HEK293 (cell line): ENCODE measurements around the gene PKN1.
"Not testable (repeated sequence)": the region's sequence is repeated elsewhere in the genome, so short reads cannot be mapped to it uniquely, and the experiment has no call there.

Experiments
- CTCF ChIA-PET: fragments of 350-600 bp; formaldehyde crosslinking; extraction: SDS; loops from one replicate; lab custom pipeline; 2021; ENCODE audit warnings: antibody characterized with exemption; lab: Yijun Ruan, JAX
- POLR2A ChIA-PET: fragments of 300-600 bp; formaldehyde crosslinking; extraction: SDS; loops from one replicate; lab custom pipeline; 2020; ENCODE audit warnings: antibody characterized with exemption, inconsistent platforms; lab: Yijun Ruan, JAX
- H3K27ac ChIP-seq: fragments of 200-500 bp; sonication (Bioruptor generic); 2 replicates; pipeline ENCODE4 v1.5.1; 2014; ENCODE audit warnings: low read depth, low read length, control low read depth, inconsistent platforms; ENCODE audit errors: extremely low read depth
- H3K36me3 ChIP-seq, 2 experiments: fragments of 200-500 bp in 1 of 2; sonication (Bioruptor generic) in 1 of 2; 1 replicate in 1 of 2; 2 replicates in 1 of 2; pipeline ENCODE4 v1.5.1; 2014 to 2017; ENCODE audit warnings: inconsistent platforms in 2 of 2, low read length in 2 of 2; ENCODE audit not compliant: control insufficient read depth in 2 of 2, insufficient read depth in 1 of 2
- H3K4me1 ChIP-seq: fragments of 200-500 bp; sonication (Bioruptor generic); 2 replicates; pipeline ENCODE4 v1.5.1; 2014; ENCODE audit warnings: mild to moderate bottlenecking, low read length, inconsistent platforms; ENCODE audit not compliant: control insufficient read depth, insufficient read depth
- H3K4me3 ChIP-seq: 2 replicates; pipeline ENCODE4 v1.5.1; 2011; ENCODE audit warnings: low read depth, mild to moderate bottlenecking, control low read depth, low read length, moderate library complexity
- H3K9me3 ChIP-seq: fragments of 200-500 bp; sonication (Bioruptor generic); 2 replicates; pipeline ENCODE4 v1.5.1; 2014; ENCODE audit warnings: low read depth, low read length, inconsistent platforms; ENCODE audit not compliant: control insufficient read depth, insufficient read depth
- GLI2 ChIP-seq: fragments of 450-650 bp; formaldehyde crosslinking; IDR thresholded peaks from 2 replicates; pipeline ENCODE4; 2017; ENCODE audit warnings: missing biosample characterization, missing genetic modification characterization, low read depth, borderline replicate concordance
- GLIS1 ChIP-seq: fragments of 450-650 bp; formaldehyde crosslinking; IDR thresholded peaks from 2 replicates; pipeline ENCODE4 v1.5.1; 2016; ENCODE audit warnings: missing biosample characterization, missing genetic modification characterization
- HOXC10 ChIP-seq: sonication (generic); formaldehyde crosslinking; IDR thresholded peaks from 2 replicates; pipeline ENCODE4 v1.8.1; 2023; ENCODE audit warnings: mild to moderate bottlenecking, missing genetic modification reagents
- YY1 ChIP-seq: fragments of 450-650 bp; formaldehyde crosslinking; IDR thresholded peaks from 2 replicates; pipeline ENCODE4 v1.5.1; 2018; ENCODE audit warnings: missing biosample characterization, missing genetic modification characterization
- ZNF391 ChIP-seq: fragments of 450-650 bp; formaldehyde crosslinking; IDR thresholded peaks from 2 replicates; pipeline ENCODE4 v1.5.1; 2016; ENCODE audit warnings: low read depth, missing biosample characterization, missing genetic modification characterization, borderline replicate concordance
- ZNF76 ChIP-seq: fragments of 450-650 bp; formaldehyde crosslinking; IDR thresholded peaks from 2 replicates; pipeline ENCODE4; 2016; ENCODE audit warnings: low read depth, missing biosample characterization, missing genetic modification characterization, borderline replicate concordance
- ZSCAN30 ChIP-seq: fragments of 450-650 bp; IDR thresholded peaks from 2 replicates; pipeline ENCODE4 v1.5.1; 2018; ENCODE audit warnings: missing biosample characterization, mild to moderate bottlenecking, missing genetic modification characterization, moderate library complexity
- TF ChIP-seq, protein P1 (sequence below): fragments of 450-650 bp; formaldehyde crosslinking; IDR thresholded peaks from 2 replicates; pipeline ENCODE4 v1.5.1; 2016; ENCODE audit warnings: missing biosample characterization, missing genetic modification characterization, low read depth
- TF ChIP-seq, protein P2 (sequence below): fragments of 450-650 bp; formaldehyde crosslinking; IDR thresholded peaks from 2 replicates; pipeline ENCODE4 v1.5.1; 2017; ENCODE audit warnings: missing biosample characterization, mild to moderate bottlenecking, missing genetic modification characterization, moderate library complexity

PKN1 gene

DNA sequence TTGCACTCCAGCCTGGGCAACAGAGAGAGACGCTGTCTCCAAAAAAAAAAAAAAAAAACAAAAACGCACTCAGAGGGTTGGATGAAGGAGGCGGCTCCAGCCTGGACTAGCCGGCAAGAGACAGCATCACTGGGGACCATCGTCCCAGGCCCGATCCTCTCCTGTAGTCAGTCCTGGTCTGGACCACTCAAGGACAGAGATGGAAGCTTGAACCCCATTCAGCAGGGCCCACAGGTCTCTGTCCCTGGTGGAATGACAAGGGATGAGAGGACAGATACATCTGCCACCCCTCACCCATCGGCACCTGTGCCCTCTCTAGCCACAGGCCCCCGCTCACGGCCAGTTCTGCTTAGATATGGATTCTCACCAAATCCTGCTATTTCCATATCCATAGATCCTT is 37.8 kb upstream of the PKN1 start (continued):
- TF ChIP-seq GLI2 (tag by site-specific recombination), result no peak
- no peak for TF ChIP-seq HOXC10 (CRISPR knock-in tag)
- TF ChIP-seq, protein P1, sequence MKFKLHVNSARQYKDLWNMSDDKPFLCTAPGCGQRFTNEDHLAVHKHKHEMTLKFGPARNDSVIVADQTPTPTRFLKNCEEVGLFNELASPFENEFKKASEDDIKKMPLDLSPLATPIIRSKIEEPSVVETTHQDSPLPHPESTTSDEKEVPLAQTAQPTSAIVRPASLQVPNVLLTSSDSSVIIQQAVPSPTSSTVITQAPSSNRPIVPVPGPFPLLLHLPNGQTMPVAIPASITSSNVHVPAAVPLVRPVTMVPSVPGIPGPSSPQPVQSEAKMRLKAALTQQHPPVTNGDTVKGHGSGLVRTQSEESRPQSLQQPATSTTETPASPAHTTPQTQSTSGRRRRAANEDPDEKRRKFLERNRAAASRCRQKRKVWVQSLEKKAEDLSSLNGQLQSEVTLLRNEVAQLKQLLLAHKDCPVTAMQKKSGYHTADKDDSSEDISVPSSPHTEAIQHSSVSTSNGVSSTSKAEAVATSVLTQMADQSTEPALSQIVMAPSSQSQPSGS (tag by site-specific recombination), result no peak

DNA sequence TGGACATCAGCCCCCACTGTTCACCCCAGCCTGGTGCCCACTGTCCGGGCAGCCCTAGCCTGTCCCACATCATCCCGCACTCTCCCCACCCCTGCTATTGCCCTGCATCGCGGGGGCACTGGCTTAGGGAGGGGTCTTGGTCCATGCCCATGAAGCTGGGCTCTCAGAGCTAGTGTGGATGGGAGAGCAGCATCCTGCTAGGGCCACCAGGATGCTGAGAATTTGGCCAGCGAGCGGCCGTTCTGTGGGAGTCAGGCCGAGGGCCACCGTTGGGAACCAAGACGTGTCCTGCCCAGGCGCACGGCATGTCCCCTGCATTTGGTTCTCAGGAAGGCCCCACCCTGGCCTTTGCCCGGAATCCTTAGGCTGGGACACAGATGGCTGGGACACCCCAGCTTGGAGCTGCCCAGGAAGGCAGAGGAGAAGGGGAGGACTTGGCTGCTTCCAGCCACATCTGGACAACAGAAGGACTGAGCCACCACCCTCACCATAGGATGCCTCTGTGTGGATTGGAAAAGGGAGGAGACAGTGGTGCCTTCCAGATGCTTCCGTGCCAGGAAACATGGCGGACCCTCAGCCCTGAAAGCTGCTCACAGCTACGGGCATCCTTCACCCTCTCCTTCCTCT is 37.3 kb upstream of the PKN1 start:
- no peak overlapping the region for H3K4me3 ChIP-seq
- ChIA-PET POLR2A (interaction anchor here (0.6 kb wide), 1 partner anchor 371 kb away, joined by 4 read pairs; no protein-coding TSS in a partner anchor), CTCF (interaction anchor here (0.8 kb wide), 1 partner anchor 515 kb away, joined by 3 read pairs; no protein-coding TSS in a partner anchor)

DNA sequence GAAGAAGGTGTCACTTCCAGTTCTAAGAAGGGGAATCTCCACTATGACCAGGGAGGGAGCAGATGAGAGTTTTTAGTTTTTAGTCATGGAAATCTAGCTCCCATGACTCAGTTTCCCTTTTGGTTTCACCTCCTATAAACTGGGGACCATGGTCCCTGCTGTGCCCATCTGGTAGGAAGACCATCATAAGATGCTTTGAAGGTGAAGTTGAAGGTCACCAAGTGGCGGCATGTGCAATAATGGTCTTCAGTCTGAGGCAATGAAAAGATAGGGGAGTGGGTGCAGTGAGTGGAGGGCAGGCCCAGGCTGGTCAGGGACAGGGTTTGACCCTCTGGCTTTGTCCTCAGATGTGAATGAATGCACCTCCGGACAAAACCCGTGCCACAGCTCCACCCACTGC is 36.4 kb upstream of the PKN1 start:
- H3K36me3 ChIP-seq, result peaks cover 8 to 42% of the 10 kb centered on the region in 2 experiments; a peak in 2 of 3 replicates
- H3K9me3 ChIP-seq, H3K27ac ChIP-seq, CTCF ChIA-PET, H3K4me3 ChIP-seq, H3K4me1 ChIP-seq: not testable (repeated sequence)
- TF ChIP-seq ZNF391 (tag by site-specific recombination), result peak; percentile 100
- POLR2A ChIA-PET, result interaction anchor here (0.6 kb wide), 1 partner anchor 10 kb away, joined by 4 read pairs; no protein-coding TSS in a partner anchor

More for the DNA sequence above, 37.3 kb upstream of the PKN1 start:
- H3K36me3 ChIP-seq, result peaks cover 7 to 39% of the 10 kb centered on the region in 2 experiments; a peak in 2 of 3 replicates
- TF ChIP-seq YY1 (tag by site-specific recombination) (no peak), GLIS1 (tag by site-specific recombination) (no peak)
- TF ChIP-seq, all 188 proteins: peak for 0
- no peaks in the 10 kb centered on the region for H3K9me3 ChIP-seq
- no peaks in the 10 kb centered on the region for H3K4me1 ChIP-seq
- H3K27ac ChIP-seq, result no peak overlapping the region

DNA sequence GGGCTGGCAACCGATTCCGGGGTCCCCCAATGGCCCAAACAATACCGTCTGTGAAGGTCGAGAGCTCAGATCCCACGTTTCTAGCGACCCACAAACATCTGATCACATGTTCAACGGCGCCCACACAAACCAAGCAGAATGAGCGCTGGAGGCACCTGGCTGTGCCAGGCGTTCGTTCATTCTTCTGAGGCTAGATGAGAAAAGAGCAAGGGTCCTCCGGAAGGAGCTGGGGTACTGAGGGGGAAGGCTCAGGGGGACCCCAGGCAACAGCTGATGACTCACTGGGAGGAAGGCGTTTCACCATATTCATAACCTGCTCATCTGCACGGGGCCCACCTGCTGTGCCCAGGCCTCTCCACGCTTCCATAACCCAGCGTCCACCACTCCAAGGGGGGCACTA is 35.9 kb upstream of the PKN1 start:
- peaks cover 9 to 43% of the 10 kb centered on the region in 2 experiments; a peak in 2 of 3 replicates for H3K36me3 ChIP-seq
- H3K9me3 ChIP-seq, H3K4me3 ChIP-seq, CTCF ChIA-PET, H3K4me1 ChIP-seq, H3K27ac ChIP-seq: not testable (repeated sequence)
- POLR2A ChIA-PET, result interaction anchor here (0.6 kb wide), 1 partner anchor 11 kb away, joined by 4 read pairs; no protein-coding TSS in a partner anchor

DNA sequence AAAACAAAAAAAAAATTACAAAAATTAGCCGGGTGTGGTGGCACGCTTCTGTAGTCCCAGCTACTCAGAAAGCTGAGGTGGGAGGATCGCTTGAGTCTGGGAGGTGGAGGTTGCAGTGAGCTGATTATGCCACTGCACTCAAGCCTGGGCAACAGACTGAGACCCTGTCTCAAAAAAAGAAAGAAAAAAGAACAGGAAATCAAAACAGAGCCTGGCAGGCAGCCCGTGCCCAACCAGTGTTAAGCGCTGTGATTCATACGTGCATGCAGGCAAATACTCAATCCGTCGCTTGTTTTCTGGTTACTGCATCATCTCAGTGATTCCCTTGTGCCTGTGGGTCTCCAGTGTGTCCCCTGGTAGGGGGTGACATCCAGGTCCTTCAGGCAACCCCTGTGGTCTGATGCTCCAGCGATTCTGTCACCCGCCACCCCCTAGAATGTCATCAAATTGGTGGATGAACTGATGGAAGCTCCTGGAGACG is 32.1 kb upstream of the PKN1 start:
- no peaks in the 10 kb centered on the region for H3K4me1 ChIP-seq
- H3K4me3 ChIP-seq, result no peak overlapping the region
- ChIA-PET POLR2A (no interaction called here), CTCF (no interaction called here)
- peaks cover 7 to 38% of the 10 kb centered on the region in 2 experiments; a peak in 2 of 3 replicates for H3K36me3 ChIP-seq
- H3K9me3 ChIP-seq, result no peaks in the 10 kb centered on the region
- TF ChIP-seq GLIS1 (tag by site-specific recombination) (peak; percentile 40; the same call in 1 of the 2 replicates), ZNF76 (no peak), ZSCAN30 (tag by site-specific recombination) (no peak)
- TF ChIP-seq, protein P2, sequence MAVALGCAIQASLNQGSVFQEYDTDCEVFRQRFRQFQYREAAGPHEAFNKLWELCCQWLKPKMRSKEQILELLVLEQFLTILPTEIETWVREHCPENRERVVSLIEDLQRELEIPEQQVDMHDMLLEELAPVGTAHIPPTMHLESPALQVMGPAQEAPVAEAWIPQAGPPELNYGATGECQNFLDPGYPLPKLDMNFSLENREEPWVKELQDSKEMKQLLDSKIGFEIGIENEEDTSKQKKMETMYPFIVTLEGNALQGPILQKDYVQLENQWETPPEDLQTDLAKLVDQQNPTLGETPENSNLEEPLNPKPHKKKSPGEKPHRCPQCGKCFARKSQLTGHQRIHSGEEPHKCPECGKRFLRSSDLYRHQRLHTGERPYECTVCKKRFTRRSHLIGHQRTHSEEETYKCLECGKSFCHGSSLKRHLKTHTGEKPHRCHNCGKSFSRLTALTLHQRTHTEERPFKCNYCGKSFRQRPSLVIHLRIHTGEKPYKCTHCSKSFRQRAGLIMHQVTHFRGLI (tag by site-specific recombination), result 0 out of 2 replicates have a peak, but pooled peaks have one; percentile 31
- H3K27ac ChIP-seq, result no peak overlapping the region
